Dendritic cell treated with granulocyte-macrophage colony-stimulating factor and Interleukin-4, amounts not matched to agents 40 ng/mL and 50 ng/mL, for 4 days (primary cell): ENCODE measurements around the gene PTEN.

Source experiments
- H3K27ac Mint-ChIP-seq: one replicate; pipeline ENCODE4 v1.8.0; 2022; ENCODE audit warnings: mild to moderate bottlenecking, mixed read lengths
- H3K27me3 Mint-ChIP-seq: one replicate; pipeline ENCODE4 v1.8.0; 2022; ENCODE audit warnings: mild to moderate bottlenecking, mixed read lengths
- H3K36me3 Mint-ChIP-seq: one replicate; pipeline ENCODE4 v1.8.0; 2022; ENCODE audit warnings: low read depth, mixed read lengths
- H3K4me1 Mint-ChIP-seq: one replicate; pipeline ENCODE4 v1.8.0; 2022; ENCODE audit warnings: low read depth, mixed read lengths
- H3K4me3 Mint-ChIP-seq: one replicate; pipeline ENCODE4 v1.8.0; 2022; ENCODE audit warnings: mild to moderate bottlenecking, moderate library complexity, mixed read lengths
- H3K9me3 Mint-ChIP-seq: one replicate; pipeline ENCODE4 v1.8.0; 2022; ENCODE audit warnings: mixed read lengths
- intact Hi-C: fragments of 100-400 bp; cut with micrococcal nuclease; formaldehyde crosslinking; loops from one replicate; pipeline ENCODE4 v1.15.0; 2022

The PTEN gene

GRCh38 chr10:87974769-87975168 is 111.3 kb downstream of the PTEN start:
- H3K36me3 Mint-ChIP-seq: no peaks in the 10 kb centered on the region
- peaks cover 13% of the 10 kb centered on the region for H3K4me1 Mint-ChIP-seq
- intact Hi-C loops: no loop called here
- H3K27ac Mint-ChIP-seq: no peak overlapping the region
- no peak overlapping the region for H3K4me3 Mint-ChIP-seq
- H3K9me3 Mint-ChIP-seq: no peaks in the 10 kb centered on the region
- no peaks in the 10 kb centered on the region for H3K27me3 Mint-ChIP-seq

GRCh38 chr10:87976101-87976743 is 112.8 kb downstream of the PTEN start:
- no peaks in the 10 kb centered on the region for H3K9me3 Mint-ChIP-seq
- H3K27me3 Mint-ChIP-seq: no peaks in the 10 kb centered on the region
- intact Hi-C loops: no loop called here
- no peaks in the 10 kb centered on the region for H3K36me3 Mint-ChIP-seq
- no peak overlapping the region for H3K27ac Mint-ChIP-seq
- H3K4me1 Mint-ChIP-seq: peaks cover 13% of the 10 kb centered on the region
- no peak overlapping the region for H3K4me3 Mint-ChIP-seq

- no peak overlapping the region for H3K27ac Mint-ChIP-seq
- peaks cover 13% of the 10 kb centered on the region for H3K4me1 Mint-ChIP-seq
- H3K4me3 Mint-ChIP-seq: no peak overlapping the region
- no peaks in the 10 kb centered on the region for H3K27me3 Mint-ChIP-seq
- intact Hi-C loops: no loop called here
- H3K9me3 Mint-ChIP-seq: no peaks in the 10 kb centered on the region
- no peaks in the 10 kb centered on the region for H3K36me3 Mint-ChIP-seq
Measured at GRCh38 chr10:87978166-87978565, 114.7 kb downstream of the PTEN start.

- Mint-ChIP-seq H3K27me3 (no peaks in the 10 kb centered on the region), H3K4me3 (no peak overlapping the region), H3K9me3 (no peaks in the 10 kb centered on the region), H3K27ac (no peak overlapping the region), H3K36me3 (no peaks in the 10 kb centered on the region), H3K4me1 (peaks cover 22% of the 10 kb centered on the region)
- intact Hi-C loops: no loop called here
Measured at GRCh38 chr10:87979847-87980246, 116.4 kb downstream of the PTEN start.

- Mint-ChIP-seq H3K4me1 (peaks cover 14% of the 10 kb centered on the region), H3K9me3 (no peaks in the 10 kb centered on the region), H3K27me3 (no peaks in the 10 kb centered on the region), H3K27ac (no peak overlapping the region), H3K36me3 (no peaks in the 10 kb centered on the region), H3K4me3 (no peak overlapping the region)
- intact Hi-C loops: no loop called here
Measured at GRCh38 chr10:87983716-87984115, 120.3 kb downstream of the PTEN start.

GRCh38 chr10:87987206-87987605 is 123.8 kb downstream of the PTEN start:
- H3K4me3 Mint-ChIP-seq: no peak overlapping the region
- H3K27ac Mint-ChIP-seq: no peak overlapping the region

GRCh38 chr10:87991946-87992345 is 128.5 kb downstream of the PTEN start:
- Mint-ChIP-seq H3K9me3 (no peaks in the 10 kb centered on the region), H3K36me3 (no peaks in the 10 kb centered on the region), H3K4me1 (peaks cover 5% of the 10 kb centered on the region), H3K4me3 (no peak overlapping the region), H3K27me3 (no peaks in the 10 kb centered on the region), H3K27ac (no peak overlapping the region)
- intact Hi-C loops: no loop called here

More at GRCh38 chr10:87987206-87987605, 123.8 kb downstream of the PTEN start:
- H3K36me3 Mint-ChIP-seq: no peaks in the 10 kb centered on the region
- no peaks in the 10 kb centered on the region for H3K27me3 Mint-ChIP-seq
- intact Hi-C loops: no loop called here
- H3K4me1 Mint-ChIP-seq: peaks cover 14% of the 10 kb centered on the region
- H3K9me3 Mint-ChIP-seq: no peaks in the 10 kb centered on the region

- H3K27me3 Mint-ChIP-seq: no peaks in the 10 kb centered on the region
- peaks cover 2% of the 10 kb centered on the region for H3K9me3 Mint-ChIP-seq
- H3K4me3 Mint-ChIP-seq: no peak overlapping the region
- no peaks in the 10 kb centered on the region for H3K4me1 Mint-ChIP-seq
- H3K27ac Mint-ChIP-seq: no peak overlapping the region
- no peaks in the 10 kb centered on the region for H3K36me3 Mint-ChIP-seq
- intact Hi-C loops: no loop called here
Measured at GRCh38 chr10:88004451-88004850, 141.0 kb downstream of the PTEN start.

GRCh38 chr10:88006261-88006660 is 142.8 kb downstream of the PTEN start:
- Mint-ChIP-seq H3K36me3 (no peaks in the 10 kb centered on the region), H3K4me1 (no peaks in the 10 kb centered on the region), H3K27ac (no peak overlapping the region), H3K4me3 (no peak overlapping the region), H3K27me3 (no peaks in the 10 kb centered on the region), H3K9me3 (peaks cover 8% of the 10 kb centered on the region)
- intact Hi-C loops: no loop called here

GRCh38 chr10:88008866-88009470 is 145.5 kb downstream of the PTEN start:
- Mint-ChIP-seq H3K27ac (no peak overlapping the region), H3K27me3 (no peaks in the 10 kb centered on the region), H3K4me3 (no peak overlapping the region), H3K9me3 (peaks cover 8% of the 10 kb centered on the region), H3K36me3 (no peaks in the 10 kb centered on the region), H3K4me1 (peaks cover 6% of the 10 kb centered on the region)
- intact Hi-C loops: no loop called here

GRCh38 chr10:88012641-88013040 is 149.2 kb downstream of the PTEN start:
- no peak overlapping the region for H3K27ac Mint-ChIP-seq
- intact Hi-C loops: no loop called here
- peaks cover 8% of the 10 kb centered on the region for H3K9me3 Mint-ChIP-seq
- peaks cover 6% of the 10 kb centered on the region for H3K4me1 Mint-ChIP-seq
- no peaks in the 10 kb centered on the region for H3K27me3 Mint-ChIP-seq
- no peaks in the 10 kb centered on the region for H3K36me3 Mint-ChIP-seq
- H3K4me3 Mint-ChIP-seq: no peak overlapping the region

GRCh38 chr10:88017781-88018180 is 154.4 kb downstream of the PTEN start:
- intact Hi-C loops: no loop called here
- Mint-ChIP-seq H3K27me3 (no peaks in the 10 kb centered on the region), H3K27ac (no peak overlapping the region), H3K4me3 (no peak overlapping the region), H3K36me3 (no peaks in the 10 kb centered on the region), H3K4me1 (peaks cover 5% of the 10 kb centered on the region), H3K9me3 (no peaks in the 10 kb centered on the region)

- no peaks in the 10 kb centered on the region for H3K27me3 Mint-ChIP-seq
- H3K9me3 Mint-ChIP-seq: no peaks in the 10 kb centered on the region
- intact Hi-C loops: no loop called here
- H3K4me1 Mint-ChIP-seq: peaks cover 5% of the 10 kb centered on the region
- H3K27ac Mint-ChIP-seq: no peak overlapping the region
- H3K4me3 Mint-ChIP-seq: no peak overlapping the region
- H3K36me3 Mint-ChIP-seq: no peaks in the 10 kb centered on the region
Measured at GRCh38 chr10:88019753-88020152, 156.3 kb downstream of the PTEN start.
